ENCODE measurements around the gene INO80B.

DNA sequence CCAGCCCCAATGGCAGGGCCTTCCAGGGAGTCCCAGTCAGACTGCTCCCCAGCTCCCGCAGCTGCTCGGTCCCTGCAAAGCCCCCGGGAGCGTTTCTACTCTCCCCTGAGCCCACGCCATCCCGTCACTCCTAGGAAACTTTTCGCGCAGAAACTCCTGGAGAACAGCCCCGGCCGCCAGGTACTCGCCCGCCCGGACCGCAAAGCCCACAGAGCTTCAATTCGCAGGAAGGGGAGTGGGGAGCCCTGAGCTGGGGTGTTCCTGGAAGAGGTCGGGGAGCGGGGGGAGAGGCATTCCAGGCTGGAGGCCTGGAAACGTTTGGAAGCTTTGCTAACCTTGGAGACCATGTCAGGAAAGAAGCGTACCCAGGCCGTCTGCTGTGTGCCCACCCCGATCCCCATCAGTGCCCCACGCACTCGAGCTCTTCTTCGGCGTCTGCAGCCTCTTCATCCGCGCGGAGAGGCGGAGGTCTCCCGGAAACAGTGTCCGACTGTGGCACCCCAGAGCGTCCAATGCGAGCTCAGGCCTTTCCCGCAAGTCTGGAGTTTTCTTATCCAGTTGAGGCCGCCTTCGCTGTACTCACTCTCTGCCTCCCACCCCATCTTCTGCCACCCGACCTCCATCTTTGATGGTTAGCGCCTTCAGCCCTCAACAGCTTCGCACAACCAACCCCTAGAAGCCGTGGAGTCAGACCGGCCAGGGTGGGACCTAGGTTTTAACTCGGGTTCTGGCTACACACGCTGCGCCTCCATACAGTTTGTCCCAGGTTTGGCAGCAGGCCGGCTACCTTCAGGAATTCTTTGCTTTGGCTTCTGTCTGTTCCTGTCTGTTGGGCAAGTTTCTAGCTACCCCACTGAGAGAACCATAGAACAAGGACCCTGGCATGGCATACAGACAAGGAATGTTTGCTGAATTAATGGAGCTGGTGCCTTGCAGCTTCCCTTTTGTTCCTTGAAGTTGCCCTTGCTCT lies 48.9 kb downstream of the INO80B start:
- TF ChIP-seq, protein P1, sequence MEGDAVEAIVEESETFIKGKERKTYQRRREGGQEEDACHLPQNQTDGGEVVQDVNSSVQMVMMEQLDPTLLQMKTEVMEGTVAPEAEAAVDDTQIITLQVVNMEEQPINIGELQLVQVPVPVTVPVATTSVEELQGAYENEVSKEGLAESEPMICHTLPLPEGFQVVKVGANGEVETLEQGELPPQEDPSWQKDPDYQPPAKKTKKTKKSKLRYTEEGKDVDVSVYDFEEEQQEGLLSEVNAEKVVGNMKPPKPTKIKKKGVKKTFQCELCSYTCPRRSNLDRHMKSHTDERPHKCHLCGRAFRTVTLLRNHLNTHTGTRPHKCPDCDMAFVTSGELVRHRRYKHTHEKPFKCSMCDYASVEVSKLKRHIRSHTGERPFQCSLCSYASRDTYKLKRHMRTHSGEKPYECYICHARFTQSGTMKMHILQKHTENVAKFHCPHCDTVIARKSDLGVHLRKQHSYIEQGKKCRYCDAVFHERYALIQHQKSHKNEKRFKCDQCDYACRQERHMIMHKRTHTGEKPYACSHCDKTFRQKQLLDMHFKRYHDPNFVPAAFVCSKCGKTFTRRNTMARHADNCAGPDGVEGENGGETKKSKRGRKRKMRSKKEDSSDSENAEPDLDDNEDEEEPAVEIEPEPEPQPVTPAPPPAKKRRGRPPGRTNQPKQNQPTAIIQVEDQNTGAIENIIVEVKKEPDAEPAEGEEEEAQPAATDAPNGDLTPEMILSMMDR (IDR thresholded peaks at IDR 0.05), result no peak
- no peak for TF ChIP-seq POLR2A (IDR thresholded peaks at IDR 0.05)
